ENCODE measurements around the gene MMEL1. TPM values are rescaled to one million over a fixed set of nuclear protein-coding genes. Genes with fewer than 3 reads are reported as not detected.

The MMEL1 gene
- total RNA-seq, 1 experiment from 2014 or later: not detected

GRCh38 chr1:2575801-2576663, 56.8 kb downstream of the MMEL1 start:
- no peaks in the 10 kb centered on the region for H3K9me3 ChIP-seq (ENCODE audit: low read length)
- H4K20me1 ChIP-seq (ENCODE audit: low read length): no peaks in the 10 kb centered on the region
- CTCF ChIA-PET: no interaction called here
- no peak overlapping the region for H3K4me2 ChIP-seq (ENCODE audit: low read length)
- H2AFZ ChIP-seq (ENCODE audit: low read length): no peak overlapping the region
- H3K4me1 ChIP-seq (ENCODE audit: insufficient read depth, low read length): no peaks in the 10 kb centered on the region; the same call in 1 of the 2 replicates
- H3K9me2 ChIP-seq (replicated peaks; ENCODE audit: low read length): no peaks in the 10 kb centered on the region
- H3K36me3 ChIP-seq (ENCODE audit: low read depth, low read length): no peaks in the 10 kb centered on the region
- POLR2A ChIA-PET (ENCODE audit: unreplicated experiment): no interaction called here
- no peak overlapping the region for H3K27ac ChIP-seq (ENCODE audit: low read length)
- no peak for ATAC-seq
- H3K79me2 ChIP-seq (ENCODE audit: low read length): no peaks in the 10 kb centered on the region
- no peak for DNase-seq
- intact Hi-C loops (cut with micrococcal nuclease): no loop called here
- no peak overlapping the region for H3K9ac ChIP-seq (ENCODE audit: low read length)
- no peak overlapping the region for H3K4me3 ChIP-seq (ENCODE audit: low read length)
- peaks cover 28% of the 10 kb centered on the region for H3K27me3 ChIP-seq (ENCODE audit: low read length)
- TF ChIP-seq, protein P1, sequence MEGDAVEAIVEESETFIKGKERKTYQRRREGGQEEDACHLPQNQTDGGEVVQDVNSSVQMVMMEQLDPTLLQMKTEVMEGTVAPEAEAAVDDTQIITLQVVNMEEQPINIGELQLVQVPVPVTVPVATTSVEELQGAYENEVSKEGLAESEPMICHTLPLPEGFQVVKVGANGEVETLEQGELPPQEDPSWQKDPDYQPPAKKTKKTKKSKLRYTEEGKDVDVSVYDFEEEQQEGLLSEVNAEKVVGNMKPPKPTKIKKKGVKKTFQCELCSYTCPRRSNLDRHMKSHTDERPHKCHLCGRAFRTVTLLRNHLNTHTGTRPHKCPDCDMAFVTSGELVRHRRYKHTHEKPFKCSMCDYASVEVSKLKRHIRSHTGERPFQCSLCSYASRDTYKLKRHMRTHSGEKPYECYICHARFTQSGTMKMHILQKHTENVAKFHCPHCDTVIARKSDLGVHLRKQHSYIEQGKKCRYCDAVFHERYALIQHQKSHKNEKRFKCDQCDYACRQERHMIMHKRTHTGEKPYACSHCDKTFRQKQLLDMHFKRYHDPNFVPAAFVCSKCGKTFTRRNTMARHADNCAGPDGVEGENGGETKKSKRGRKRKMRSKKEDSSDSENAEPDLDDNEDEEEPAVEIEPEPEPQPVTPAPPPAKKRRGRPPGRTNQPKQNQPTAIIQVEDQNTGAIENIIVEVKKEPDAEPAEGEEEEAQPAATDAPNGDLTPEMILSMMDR (conservative IDR thresholded peaks at IDR 0.05; ENCODE audit: low read depth, low read length): no peak
- TF ChIP-seq EZH2 (IDR thresholded peaks at IDR 0.05; ENCODE audit: low read length, unreplicated experiment): no peak
- no TSS peak for BruUV-seq (replicated peaks)
- H3F3A ChIP-seq (ENCODE audit: low read length, unreplicated experiment): no peaks in the 10 kb centered on the region

DNA sequence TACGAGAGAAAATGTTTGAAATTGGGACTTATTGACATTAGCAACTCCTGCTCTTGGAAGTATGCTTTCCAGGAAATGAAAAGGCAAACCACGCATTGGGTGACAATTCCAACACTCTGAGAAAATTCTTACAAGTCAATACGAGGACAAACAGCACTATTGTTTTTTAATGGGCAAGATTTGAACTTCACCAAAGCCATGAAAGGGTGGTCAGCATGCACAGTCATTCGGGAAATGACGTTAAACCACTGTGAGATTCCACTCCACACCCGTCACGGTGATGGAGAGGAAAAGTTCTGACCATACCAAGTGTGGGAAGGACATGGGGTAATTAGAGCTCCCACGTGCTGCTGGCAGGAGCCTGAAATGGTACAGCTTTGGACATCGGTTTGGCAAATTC, 58.5 kb downstream of the MMEL1 start:
- Histone ChIP-seq H3K27me3 (ENCODE audit: low read length) (peaks cover 28% of the 10 kb centered on the region), H3F3A (ENCODE audit: low read length, unreplicated experiment) (no peaks in the 10 kb centered on the region), H4K20me1 (ENCODE audit: low read length) (no peaks in the 10 kb centered on the region), H3K9me2 (replicated peaks; ENCODE audit: low read length) (no peaks in the 10 kb centered on the region), H3K36me3 (ENCODE audit: low read depth, low read length) (no peaks in the 10 kb centered on the region), H3K9me3 (ENCODE audit: low read length) (no peaks in the 10 kb centered on the region), H3K27ac (ENCODE audit: low read length) (no peak overlapping the region), H3K4me2 (ENCODE audit: low read length) (no peak overlapping the region), H3K79me2 (ENCODE audit: low read length) (no peaks in the 10 kb centered on the region), H2AFZ (ENCODE audit: low read length) (no peak overlapping the region), H3K4me3 (ENCODE audit: low read length) (no peak overlapping the region), H3K9ac (ENCODE audit: low read length) (no peak overlapping the region), H3K4me1 (ENCODE audit: insufficient read depth, low read length) (no peaks in the 10 kb centered on the region; the same call in 1 of the 2 replicates)
- no TSS peak for BruUV-seq (replicated peaks)
- DNase-seq (no peak), ATAC-seq (no peak)
- ChIA-PET POLR2A (ENCODE audit: unreplicated experiment) (no interaction called here), CTCF (no interaction called here)
- no peak for TF ChIP-seq EZH2 (IDR thresholded peaks at IDR 0.05; ENCODE audit: low read length, unreplicated experiment)
- TF ChIP-seq, protein P1 (conservative IDR thresholded peaks at IDR 0.05; ENCODE audit: low read depth, low read length): no peak
- no peak for TF ChIP-seq EZH2phosphoT487 (IDR thresholded peaks at IDR 0.05; ENCODE audit: borderline replicate concordance, low read length)
- intact Hi-C loops (cut with micrococcal nuclease): no loop called here

GRCh38 chr1:2573250-2573920, 59.4 kb downstream of the MMEL1 start:
- H3K27ac ChIP-seq (ENCODE audit: low read length): no peak overlapping the region
- H3K4me3 ChIP-seq (ENCODE audit: low read length): no peak overlapping the region
- DNase-seq: no peak
- H3K79me2 ChIP-seq (ENCODE audit: low read length): no peaks in the 10 kb centered on the region
- ChIA-PET CTCF (no interaction called here), POLR2A (ENCODE audit: unreplicated experiment) (no interaction called here)
- no peaks in the 10 kb centered on the region for H3K36me3 ChIP-seq (ENCODE audit: low read depth, low read length)
- intact Hi-C loops (cut with micrococcal nuclease): no loop called here
- H3K4me1 ChIP-seq (ENCODE audit: insufficient read depth, low read length): no peaks in the 10 kb centered on the region; the same call in 1 of the 2 replicates
- no peak overlapping the region for H3K9ac ChIP-seq (ENCODE audit: low read length)
- no peaks in the 10 kb centered on the region for H3K9me2 ChIP-seq (replicated peaks; ENCODE audit: low read length)
- H3K4me2 ChIP-seq (ENCODE audit: low read length): no peak overlapping the region
- no peak overlapping the region for H2AFZ ChIP-seq (ENCODE audit: low read length)
- no TSS peak for BruUV-seq (replicated peaks)
- H3F3A ChIP-seq (ENCODE audit: low read length, unreplicated experiment): no peaks in the 10 kb centered on the region
- H3K27me3 ChIP-seq (ENCODE audit: low read length): peaks cover 31% of the 10 kb centered on the region
- H4K20me1 ChIP-seq (ENCODE audit: low read length): no peaks in the 10 kb centered on the region
- no peaks in the 10 kb centered on the region for H3K9me3 ChIP-seq (ENCODE audit: low read length)
- no peak for ATAC-seq
- no peak for TF ChIP-seq EZH2phosphoT487 (IDR thresholded peaks at IDR 0.05; ENCODE audit: borderline replicate concordance, low read length)
- TF ChIP-seq, protein P1 (conservative IDR thresholded peaks at IDR 0.05; ENCODE audit: low read depth, low read length): no peak
- TF ChIP-seq EZH2 (IDR thresholded peaks at IDR 0.05; ENCODE audit: low read length, unreplicated experiment): no peak
